Peyer's patch (tissue), 4 donors: ENCODE measurements around the gene ACTL8. TPM values are rescaled to one million over a fixed set of nuclear protein-coding genes. Genes with fewer than 3 reads are reported as not detected.

Experiments
- DNase-seq, 3 donors: peaks; one replicate each; pipeline ENCODE4 v3.0.0-alpha.2; 2017 to 2019
- H3K27ac ChIP-seq, 4 donors: fragments of 200-600 bp; sonication (generic); one replicate each; pipeline ENCODE4 v1.5.1; 2016 to 2019
- H3K27me3 ChIP-seq, 2 donors: fragments of 200-600 bp; sonication (generic); one replicate each; pipeline ENCODE4 v1.5.1; 2019
- H3K36me3 ChIP-seq, 3 donors: fragments of 200-600 bp; sonication (generic); one replicate each; pipeline ENCODE4 v1.5.1; 2016 to 2019
- H3K4me1 ChIP-seq, 4 donors: fragments of 200-600 bp; sonication (generic); one replicate each; pipeline ENCODE4 v1.5.1; 2016 to 2019
- H3K4me3 ChIP-seq, 4 donors: fragments of 200-600 bp; sonication (generic); 1 replicate in 3 of 4; 2 replicates in 1 of 4; pipeline ENCODE4 v1.5.1; 2016 to 2019; ENCODE audit warnings: mild to moderate bottlenecking in 1 of 4
- H3K9me3 ChIP-seq, 4 donors: fragments of 200-600 bp; sonication (generic); one replicate each; pipeline ENCODE4 v1.5.1; 2016 to 2019; ENCODE audit warnings: mild to moderate bottlenecking in 1 of 4
- POLR2A ChIP-seq, 2 donors: fragments of 450-650 bp; IDR thresholded peaks; one replicate each; pipeline ENCODE4 v1.5.1; 2017; ENCODE audit warnings: antibody characterized with exemption in 2 of 2, mild to moderate bottlenecking in 2 of 2, moderate library complexity in 2 of 2
- total RNA-seq, 4 donors: library from RNA; depleted of rRNA; stranded (reverse); fragments of >200 nt; gene quantifications; one replicate each; pipeline ENCODE4 v1.1.0, GENCODE V29; 2016
- TF ChIP-seq, protein P1 (sequence below), 6 experiments: fragments of 450-650 bp in 4 of 6; fragments of 200-600 bp in 2 of 6; sonication (generic) in 1 of 6; IDR thresholded peaks; one replicate each; pipeline ENCODE4 v1.5.1; 2017 to 2019; ENCODE audit warnings: antibody characterized with exemption in 6 of 6, mild to moderate bottlenecking in 3 of 6, moderate library complexity in 1 of 6

ACTL8 gene
- total RNA-seq, 4 donors from 2014 or later: not detected

DNA sequence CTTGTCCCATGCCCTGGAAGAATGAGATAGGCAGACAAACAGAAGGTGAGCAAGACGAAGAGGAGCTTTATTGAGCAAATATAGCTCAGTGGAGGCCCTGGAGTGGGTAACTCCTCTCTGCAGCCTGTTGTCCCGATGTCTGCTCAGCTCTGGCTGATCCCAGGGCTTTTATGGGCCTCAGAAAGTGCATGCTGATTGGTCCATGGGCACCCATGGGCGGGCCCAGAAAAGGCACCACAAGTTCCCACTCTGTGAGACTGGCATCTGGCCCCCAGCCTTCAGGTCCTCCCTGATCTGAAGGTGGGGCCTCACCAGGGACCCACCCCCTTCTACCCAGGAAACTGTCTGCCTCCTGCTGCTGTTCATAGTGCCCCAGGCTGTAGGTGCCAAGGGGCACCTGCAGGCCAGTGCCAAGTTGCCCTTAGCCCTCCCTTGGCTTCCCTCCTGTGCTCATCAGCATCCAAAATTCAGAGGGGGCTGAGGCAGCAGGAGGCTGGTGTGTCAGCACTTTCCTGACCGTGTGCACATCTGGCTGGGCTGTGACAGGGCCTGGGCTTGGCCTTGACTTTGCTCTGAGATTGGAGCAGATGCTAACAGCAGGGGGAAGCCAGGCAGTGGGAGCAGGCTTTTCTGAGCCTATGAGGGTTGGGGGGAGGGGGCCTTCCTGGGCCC, 35.4 kb downstream of the ACTL8 start:
- TF ChIP-seq, protein P1, sequence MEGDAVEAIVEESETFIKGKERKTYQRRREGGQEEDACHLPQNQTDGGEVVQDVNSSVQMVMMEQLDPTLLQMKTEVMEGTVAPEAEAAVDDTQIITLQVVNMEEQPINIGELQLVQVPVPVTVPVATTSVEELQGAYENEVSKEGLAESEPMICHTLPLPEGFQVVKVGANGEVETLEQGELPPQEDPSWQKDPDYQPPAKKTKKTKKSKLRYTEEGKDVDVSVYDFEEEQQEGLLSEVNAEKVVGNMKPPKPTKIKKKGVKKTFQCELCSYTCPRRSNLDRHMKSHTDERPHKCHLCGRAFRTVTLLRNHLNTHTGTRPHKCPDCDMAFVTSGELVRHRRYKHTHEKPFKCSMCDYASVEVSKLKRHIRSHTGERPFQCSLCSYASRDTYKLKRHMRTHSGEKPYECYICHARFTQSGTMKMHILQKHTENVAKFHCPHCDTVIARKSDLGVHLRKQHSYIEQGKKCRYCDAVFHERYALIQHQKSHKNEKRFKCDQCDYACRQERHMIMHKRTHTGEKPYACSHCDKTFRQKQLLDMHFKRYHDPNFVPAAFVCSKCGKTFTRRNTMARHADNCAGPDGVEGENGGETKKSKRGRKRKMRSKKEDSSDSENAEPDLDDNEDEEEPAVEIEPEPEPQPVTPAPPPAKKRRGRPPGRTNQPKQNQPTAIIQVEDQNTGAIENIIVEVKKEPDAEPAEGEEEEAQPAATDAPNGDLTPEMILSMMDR (IDR thresholded peaks at IDR 0.05): no peak
- TF ChIP-seq POLR2A (IDR thresholded peaks at IDR 0.05): no peak
- Histone ChIP-seq H3K9me3 (no peaks in the 10 kb centered on the region), H3K4me3 (no peak overlapping the region), H3K36me3 (no peaks in the 10 kb centered on the region), H3K27me3 (no peaks in the 10 kb centered on the region), H3K4me1 (peaks cover 0 to 5% (median 0%) of the 10 kb centered on the region in 4 donors), H3K27ac (no peak overlapping the region)
- DNase-seq: no peak

- TF ChIP-seq POLR2A (IDR thresholded peaks at IDR 0.05): no peak
- DNase-seq: no peak
- no peaks in the 10 kb centered on the region for H3K36me3 ChIP-seq
- H3K4me1 ChIP-seq: peaks cover 0 to 10% (median 0%) of the 10 kb centered on the region in 4 donors
- H3K27ac ChIP-seq: no peak overlapping the region
- H3K9me3 ChIP-seq: no peaks in the 10 kb centered on the region
- H3K27me3 ChIP-seq: no peaks in the 10 kb centered on the region
- no peak overlapping the region for H3K4me3 ChIP-seq
Observed at GRCh38 chr1:17791055-17791390, 35.9 kb downstream of the ACTL8 start.

- DNase-seq: no peak
Observed at GRCh38 chr1:17791480-17791879, 36.3 kb downstream of the ACTL8 start.

GRCh38 chr1:17792421-17792820, 37.3 kb downstream of the ACTL8 start:
- H3K9me3 ChIP-seq: no peaks in the 10 kb centered on the region

More at GRCh38 chr1:17791480-17791879, 36.3 kb downstream of the ACTL8 start:
- Histone ChIP-seq H3K9me3 (no peaks in the 10 kb centered on the region), H3K4me3 (no peak overlapping the region), H3K27ac (no peak overlapping the region), H3K4me1 (peaks cover 0 to 11% (median 0%) of the 10 kb centered on the region in 4 donors), H3K36me3 (no peaks in the 10 kb centered on the region), H3K27me3 (no peaks in the 10 kb centered on the region)
- TF ChIP-seq, protein P1 (IDR thresholded peaks at IDR 0.05): no peak
- TF ChIP-seq POLR2A (IDR thresholded peaks at IDR 0.05): no peak

DNA sequence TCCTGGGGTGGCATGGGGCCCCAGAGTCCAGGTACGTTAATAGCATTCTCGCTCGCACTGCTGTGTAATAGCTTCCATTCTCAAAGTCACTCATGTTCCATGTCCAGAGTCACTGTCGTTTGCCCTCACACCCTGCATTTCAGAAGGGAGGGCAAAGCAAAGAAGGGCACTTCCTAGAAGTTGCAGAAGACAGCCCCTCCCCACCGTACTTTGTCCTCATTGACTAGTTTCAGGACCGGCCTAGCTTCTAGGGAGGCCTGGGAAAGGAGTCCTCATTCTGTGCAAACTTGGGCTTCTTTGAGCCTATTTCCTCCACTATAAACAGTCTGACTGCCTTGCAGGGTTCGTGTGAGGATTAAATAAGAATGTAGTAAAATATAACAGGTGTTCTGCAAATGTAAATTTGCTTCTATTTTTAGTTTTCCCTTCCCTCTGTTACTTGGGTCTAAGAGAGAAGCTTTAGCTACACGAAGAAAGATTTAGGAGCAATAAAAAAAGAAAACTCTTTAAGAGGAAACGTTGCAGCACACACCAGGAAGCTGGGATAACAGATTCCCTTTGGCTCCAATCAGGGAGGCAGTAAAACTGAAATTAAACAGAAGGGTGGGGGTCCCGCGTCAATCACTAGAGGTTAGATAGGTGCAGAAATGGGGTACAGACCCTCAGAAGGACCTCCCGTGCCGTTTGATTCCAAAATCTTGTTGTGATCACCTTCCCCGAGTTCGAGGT, 40.1 kb downstream of the ACTL8 start:
- no peak for TF ChIP-seq POLR2A (IDR thresholded peaks at IDR 0.05)
- TF ChIP-seq, protein P1 (IDR thresholded peaks at IDR 0.05): no peak
- Histone ChIP-seq H3K9me3 (no peaks in the 10 kb centered on the region), H3K36me3 (no peaks in the 10 kb centered on the region), H3K27me3 (no peaks in the 10 kb centered on the region), H3K4me3 (no peak overlapping the region), H3K27ac (no peak overlapping the region), H3K4me1 (peaks cover 0 to 11% (median 0%) of the 10 kb centered on the region in 4 donors)
- no peak for DNase-seq

More at GRCh38 chr1:17792421-17792820, 37.3 kb downstream of the ACTL8 start:
- Histone ChIP-seq H3K27ac (no peak overlapping the region), H3K27me3 (no peaks in the 10 kb centered on the region), H3K4me1 (peaks cover 0 to 11% (median 0%) of the 10 kb centered on the region in 4 donors), H3K36me3 (no peaks in the 10 kb centered on the region), H3K4me3 (no peak overlapping the region)
- DNase-seq: no peak
- TF ChIP-seq, protein P1 (IDR thresholded peaks at IDR 0.05): no peak
- TF ChIP-seq POLR2A (IDR thresholded peaks at IDR 0.05): no peak
